ENCODE measurements around the gene PPM1N. TPM values are rescaled to one million over a fixed set of nuclear protein-coding genes. Genes with fewer than 3 reads are reported as not detected.
A peak's percentile ranks its signal among the peaks of the same experiment; 100 is the strongest.

Gene PPM1N
- polyA plus RNA-seq, 2 donors = 2.3 to 2.5 TPM

DNA sequence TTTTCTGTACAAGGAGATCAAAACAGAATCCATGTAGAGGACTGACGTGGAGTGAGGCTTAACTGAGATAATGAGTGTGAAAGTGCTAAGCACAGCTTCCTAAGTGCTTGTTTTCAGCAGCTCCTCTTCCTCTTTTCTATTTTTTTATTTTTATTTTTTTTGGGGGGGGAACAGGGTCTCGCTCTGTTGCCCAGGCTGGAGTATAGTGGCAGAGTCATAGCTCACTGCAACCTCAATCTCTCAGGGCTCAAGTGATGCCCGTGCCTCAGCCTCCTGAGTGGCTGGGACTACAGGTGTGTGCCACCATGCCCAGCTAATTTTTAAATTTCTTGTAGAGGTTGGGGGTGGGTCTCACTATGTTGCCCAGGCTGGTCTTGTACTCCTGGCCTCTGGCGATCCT is 36.1 kb upstream of the PPM1N start:
- no peak overlapping the region for H3K27ac ChIP-seq (ENCODE audit: low read depth in 2 of 2, low read length in 1 of 2)
- no peaks in the 10 kb centered on the region for H3K27me3 ChIP-seq (ENCODE audit: control insufficient read depth in 1 of 2, insufficient read depth in 2 of 2, low read length in 2 of 2)
- 71 to 73% methylated on average over 4 of the region's 4 CpGs for WGBS, 2 donors
- H3K4me1 ChIP-seq (ENCODE audit: control insufficient read depth in 2 of 2, insufficient read depth in 2 of 2, low read length in 1 of 2) = no peaks in the 10 kb centered on the region
- H3K4me3 ChIP-seq (ENCODE audit: low read depth in 1 of 2, low read length in 2 of 2) = no peak overlapping the region
- H3K36me3 ChIP-seq (ENCODE audit: control insufficient read depth in 2 of 2, insufficient read depth in 2 of 2, low read length in 1 of 2) = no peaks in the 10 kb centered on the region
- no peaks in the 10 kb centered on the region for H3K9me3 ChIP-seq (ENCODE audit: control insufficient read depth in 2 of 2, insufficient read depth in 1 of 2, low read depth in 1 of 2, low read length in 1 of 2)

DNA sequence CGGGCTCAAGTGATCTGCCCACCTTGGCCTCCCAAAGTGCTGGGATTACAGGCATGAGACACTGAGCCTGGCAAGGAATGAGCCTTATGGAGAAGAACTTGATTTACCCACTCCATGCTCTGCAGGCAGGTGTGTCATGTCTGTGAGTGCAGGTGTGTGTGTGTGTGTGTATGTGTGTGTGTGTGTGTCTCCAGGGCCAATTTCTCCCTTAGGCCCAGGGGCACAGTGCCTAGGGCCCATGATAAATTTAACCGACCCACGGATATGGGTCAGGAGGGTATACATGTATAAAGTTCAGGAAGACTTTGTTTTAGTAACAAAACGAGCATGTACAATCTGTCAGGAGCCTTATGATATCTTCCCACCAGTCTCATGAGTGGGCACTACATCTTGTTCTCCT is 35.0 kb upstream of the PPM1N start:
- peaks cover 0 to 2% of the 10 kb centered on the region in 2 donors for H3K4me1 ChIP-seq (ENCODE audit: control insufficient read depth in 2 of 2, insufficient read depth in 2 of 2, low read length in 1 of 2)
- no peaks in the 10 kb centered on the region for H3K9me3 ChIP-seq (ENCODE audit: control insufficient read depth in 2 of 2, insufficient read depth in 1 of 2, low read depth in 1 of 2, low read length in 1 of 2)
- H3K36me3 ChIP-seq (ENCODE audit: control insufficient read depth in 2 of 2, insufficient read depth in 2 of 2, low read length in 1 of 2) = no peaks in the 10 kb centered on the region
- H3K4me3 ChIP-seq (ENCODE audit: low read depth in 1 of 2, low read length in 2 of 2) = no peak overlapping the region
- H3K27me3 ChIP-seq (ENCODE audit: control insufficient read depth in 1 of 2, insufficient read depth in 2 of 2, low read length in 2 of 2) = no peaks in the 10 kb centered on the region
- WGBS, 2 donors = 76% methylated on average over 4 of the region's 4 CpGs
- H3K27ac ChIP-seq (ENCODE audit: low read depth in 2 of 2, low read length in 1 of 2) = no peak overlapping the region

DNA sequence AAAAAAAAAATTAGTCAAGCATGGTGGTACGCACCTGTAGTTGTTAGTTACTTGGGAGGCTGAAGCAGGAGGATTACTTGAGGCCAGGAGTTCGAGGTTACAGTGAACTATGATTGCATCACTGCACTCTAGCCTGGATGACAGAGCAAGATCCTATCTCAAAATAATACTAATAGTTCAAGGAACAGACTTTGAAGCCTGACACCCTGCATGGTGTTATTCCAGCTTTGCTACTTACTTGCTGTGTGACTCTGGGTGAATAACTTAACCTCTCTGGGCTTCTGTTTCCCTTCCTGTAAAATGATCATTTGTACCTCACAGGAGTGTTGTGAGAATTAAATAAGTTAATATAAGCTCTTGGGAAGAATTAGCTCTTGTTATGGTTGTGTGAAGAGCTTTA is 34.0 kb upstream of the PPM1N start:
- Histone ChIP-seq H3K36me3 (ENCODE audit: control insufficient read depth in 2 of 2, insufficient read depth in 2 of 2, low read length in 1 of 2) (no peaks in the 10 kb centered on the region), H3K4me3 (ENCODE audit: low read depth in 1 of 2, low read length in 2 of 2) (no peak overlapping the region), H3K4me1 (ENCODE audit: control insufficient read depth in 2 of 2, insufficient read depth in 2 of 2, low read length in 1 of 2) (peaks cover 4 to 5% of the 10 kb centered on the region in 2 donors), H3K9me3 (ENCODE audit: control insufficient read depth in 2 of 2, insufficient read depth in 1 of 2, low read depth in 1 of 2, low read length in 1 of 2) (no peaks in the 10 kb centered on the region), H3K27me3 (ENCODE audit: control insufficient read depth in 1 of 2, insufficient read depth in 2 of 2, low read length in 2 of 2) (no peaks in the 10 kb centered on the region), H3K27ac (ENCODE audit: low read depth in 2 of 2, low read length in 1 of 2) (no peak overlapping the region)
- 87 to 93% methylated on average over 2 of the region's 2 CpGs for WGBS, 2 donors

DNA sequence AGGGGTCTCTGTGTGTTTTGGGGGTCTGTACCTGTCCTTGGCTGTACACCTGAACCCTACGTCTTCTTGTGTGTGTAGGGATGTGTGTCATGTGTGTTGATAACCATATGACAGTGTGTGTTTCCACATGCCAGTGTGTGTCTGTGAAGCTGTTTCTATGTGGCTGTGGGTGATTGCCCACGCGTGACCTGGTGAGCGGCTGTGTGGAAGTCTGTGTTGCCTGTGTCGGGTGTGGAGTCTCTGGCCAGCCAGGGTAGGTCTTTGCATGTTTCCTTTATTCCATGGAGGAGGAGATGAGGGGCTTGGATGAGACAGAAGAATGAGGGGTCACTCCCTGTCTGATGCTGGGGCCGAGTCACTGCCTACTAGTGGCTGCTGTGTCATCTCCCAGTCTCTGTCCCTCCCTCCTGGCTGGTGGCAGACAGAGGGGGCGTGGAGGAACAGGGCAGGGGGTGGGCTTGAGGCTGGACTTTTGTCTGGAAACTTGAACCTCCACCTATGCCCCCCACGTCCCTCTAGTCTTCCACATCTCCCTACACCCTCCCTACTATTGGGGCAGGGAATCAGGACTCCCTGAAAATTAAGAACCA is 33.3 kb upstream of the PPM1N start:
- peaks cover 5 to 6% of the 10 kb centered on the region in 2 donors for H3K4me1 ChIP-seq (ENCODE audit: control insufficient read depth in 2 of 2, insufficient read depth in 2 of 2, low read length in 1 of 2)
- H3K27me3 ChIP-seq (ENCODE audit: control insufficient read depth in 1 of 2, insufficient read depth in 2 of 2, low read length in 2 of 2) = no peaks in the 10 kb centered on the region
- no peak overlapping the region for H3K27ac ChIP-seq (ENCODE audit: low read depth in 2 of 2, low read length in 1 of 2)
- no peak overlapping the region for H3K4me3 ChIP-seq (ENCODE audit: low read depth in 1 of 2, low read length in 2 of 2)
- no peaks in the 10 kb centered on the region for H3K9me3 ChIP-seq (ENCODE audit: control insufficient read depth in 2 of 2, insufficient read depth in 1 of 2, low read depth in 1 of 2, low read length in 1 of 2)
- H3K36me3 ChIP-seq (ENCODE audit: control insufficient read depth in 2 of 2, insufficient read depth in 2 of 2, low read length in 1 of 2) = no peaks in the 10 kb centered on the region
- 59 to 68% methylated on average over 8 of the region's 8 CpGs for WGBS, 2 donors

DNA sequence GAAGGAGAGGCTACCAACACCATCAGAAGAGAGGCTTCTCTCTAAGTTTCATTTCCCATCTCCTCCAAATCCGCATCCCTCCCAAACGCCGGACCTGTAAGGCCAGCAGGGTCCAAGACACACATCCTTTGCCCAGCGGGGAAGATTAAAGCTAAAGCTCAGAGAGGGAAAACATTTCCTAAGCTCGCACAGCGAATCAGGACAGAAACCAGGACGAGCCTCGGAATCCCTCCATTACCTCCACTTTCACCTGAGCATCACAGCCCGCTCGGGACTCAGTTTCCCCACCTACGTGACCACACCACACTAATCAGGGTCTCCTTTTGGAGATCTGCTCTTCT is 31.2 kb upstream of the PPM1N start:
- Histone ChIP-seq H3K27ac (ENCODE audit: low read depth in 2 of 2, low read length in 1 of 2) (peak overlapping the region; percentile 9 to 36), H3K27me3 (ENCODE audit: control insufficient read depth in 1 of 2, insufficient read depth in 2 of 2, low read length in 2 of 2) (no peaks in the 10 kb centered on the region), H3K9me3 (ENCODE audit: control insufficient read depth in 2 of 2, insufficient read depth in 1 of 2, low read depth in 1 of 2, low read length in 1 of 2) (no peaks in the 10 kb centered on the region), H3K36me3 (ENCODE audit: control insufficient read depth in 2 of 2, insufficient read depth in 2 of 2, low read length in 1 of 2) (no peaks in the 10 kb centered on the region), H3K4me3 (ENCODE audit: low read depth in 1 of 2, low read length in 2 of 2) (peak overlapping the region; percentile 2 to 75), H3K4me1 (ENCODE audit: control insufficient read depth in 2 of 2, insufficient read depth in 2 of 2, low read length in 1 of 2) (peaks cover 5 to 15% of the 10 kb centered on the region in 2 donors)
- WGBS, 2 donors = 2% methylated on average over 11 of the region's 11 CpGs

DNA sequence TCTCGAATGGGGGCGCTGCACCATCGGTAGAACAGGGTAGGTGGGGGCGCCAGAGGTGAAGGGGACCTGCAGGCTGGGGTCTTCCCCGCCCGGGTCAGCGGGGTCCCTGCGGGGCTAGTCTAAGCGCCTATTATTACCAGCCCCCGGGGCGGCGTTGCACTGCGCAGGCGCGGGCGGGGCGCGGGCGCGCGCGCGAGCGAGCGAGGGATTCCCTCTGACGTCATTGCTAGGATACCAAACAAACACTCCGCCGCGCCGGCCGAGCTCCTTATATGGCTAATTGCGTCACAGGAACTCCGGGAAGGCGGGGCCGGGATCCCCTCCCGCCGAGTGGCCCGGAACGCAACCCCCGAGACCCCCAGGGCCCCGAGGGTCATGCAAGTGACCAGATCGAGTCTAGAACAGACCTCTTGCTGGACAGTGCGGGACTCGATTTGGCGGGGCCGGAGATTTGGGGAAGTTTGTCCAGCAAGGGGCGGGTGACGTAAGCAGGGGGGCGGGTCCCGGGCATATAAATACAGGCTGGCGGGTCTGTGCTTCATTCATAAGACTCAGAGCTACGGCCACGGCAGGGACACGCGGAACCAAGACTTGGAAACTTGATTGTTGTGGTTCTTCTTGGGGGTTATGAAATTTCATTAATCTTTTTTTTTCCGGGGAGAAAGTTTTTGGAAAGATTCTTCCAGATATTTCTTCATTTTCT is 30.6 kb upstream of the PPM1N start, which contains the start of gene FOSB:
TSS of gene FOSB (plus strand) at position 541 of the 703 bp plus-strand sequence. CDS start 591 bp downstream, outside the sequence.
- H3K9me3 ChIP-seq (ENCODE audit: control insufficient read depth in 2 of 2, insufficient read depth in 1 of 2, low read depth in 1 of 2, low read length in 1 of 2) = no peaks in the 10 kb centered on the region
- 0% methylated on average over 55 to 56 of the region's 56 CpGs for WGBS, 2 donors
- H3K27me3 ChIP-seq (ENCODE audit: control insufficient read depth in 1 of 2, insufficient read depth in 2 of 2, low read length in 2 of 2) = no peaks in the 10 kb centered on the region
- H3K36me3 ChIP-seq (ENCODE audit: control insufficient read depth in 2 of 2, insufficient read depth in 2 of 2, low read length in 1 of 2) = no peaks in the 10 kb centered on the region
- H3K4me3 ChIP-seq (ENCODE audit: low read depth in 1 of 2, low read length in 2 of 2) = peak within 1 kb of the TSS; percentile 69 to 75
- H3K27ac ChIP-seq (ENCODE audit: low read depth in 2 of 2, low read length in 1 of 2) = peak within 1 kb of the TSS; percentile 95 to 97
- H3K4me1 ChIP-seq (ENCODE audit: control insufficient read depth in 2 of 2, insufficient read depth in 2 of 2, low read length in 1 of 2) = peaks cover 5 to 15% of the 10 kb centered on the region in 2 donors

DNA sequence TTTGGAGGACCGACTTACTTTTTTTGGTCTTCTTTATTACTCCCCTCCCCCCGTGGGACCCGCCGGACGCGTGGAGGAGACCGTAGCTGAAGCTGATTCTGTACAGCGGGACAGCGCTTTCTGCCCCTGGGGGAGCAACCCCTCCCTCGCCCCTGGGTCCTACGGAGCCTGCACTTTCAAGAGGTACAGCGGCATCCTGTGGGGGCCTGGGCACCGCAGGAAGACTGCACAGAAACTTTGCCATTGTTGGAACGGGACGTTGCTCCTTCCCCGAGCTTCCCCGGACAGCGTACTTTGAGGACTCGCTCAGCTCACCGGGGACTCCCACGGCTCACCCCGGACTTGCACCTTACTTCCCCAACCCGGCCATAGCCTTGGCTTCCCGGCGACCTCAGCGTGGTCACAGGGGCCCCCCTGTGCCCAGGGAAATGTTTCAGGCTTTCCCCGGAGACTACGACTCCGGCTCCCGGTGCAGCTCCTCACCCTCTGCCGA is 30.0 kb upstream of the PPM1N start:
- WGBS, 2 donors = 1% methylated on average over 31 of the region's 31 CpGs
- Histone ChIP-seq H3K4me1 (ENCODE audit: control insufficient read depth in 2 of 2, insufficient read depth in 2 of 2, low read length in 1 of 2) (peaks cover 5 to 15% of the 10 kb centered on the region in 2 donors), H3K27ac (ENCODE audit: low read depth in 2 of 2, low read length in 1 of 2) (peak overlapping the region; percentile 95 to 97), H3K9me3 (ENCODE audit: control insufficient read depth in 2 of 2, insufficient read depth in 1 of 2, low read depth in 1 of 2, low read length in 1 of 2) (no peaks in the 10 kb centered on the region), H3K36me3 (ENCODE audit: control insufficient read depth in 2 of 2, insufficient read depth in 2 of 2, low read length in 1 of 2) (no peaks in the 10 kb centered on the region), H3K4me3 (ENCODE audit: low read depth in 1 of 2, low read length in 2 of 2) (peak overlapping the region; percentile 69 to 75), H3K27me3 (ENCODE audit: control insufficient read depth in 1 of 2, insufficient read depth in 2 of 2, low read length in 2 of 2) (no peaks in the 10 kb centered on the region)

DNA sequence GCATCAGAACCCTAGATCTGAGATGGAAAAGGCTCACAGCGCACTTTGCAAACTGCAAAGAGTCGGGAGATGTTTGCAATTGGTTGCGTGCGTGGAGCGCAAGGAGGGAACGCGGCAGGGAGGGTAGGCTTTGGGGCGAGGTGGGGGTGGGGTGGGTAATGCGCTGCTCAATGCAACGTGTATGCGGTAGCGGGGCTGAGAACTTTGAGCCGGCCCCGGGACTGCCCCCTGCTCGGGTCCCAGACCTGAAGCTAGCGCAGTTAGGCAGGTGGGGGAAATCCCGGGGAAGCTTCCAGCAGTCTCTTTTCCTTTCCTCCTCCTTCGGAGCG is 29.5 kb upstream of the PPM1N start:
- no peaks in the 10 kb centered on the region for H3K27me3 ChIP-seq (ENCODE audit: control insufficient read depth in 1 of 2, insufficient read depth in 2 of 2, low read length in 2 of 2)
- H3K27ac ChIP-seq (ENCODE audit: low read depth in 2 of 2, low read length in 1 of 2) = peak overlapping the region; percentile 95 to 97
- H3K36me3 ChIP-seq (ENCODE audit: control insufficient read depth in 2 of 2, insufficient read depth in 2 of 2, low read length in 1 of 2) = no peaks in the 10 kb centered on the region
- H3K4me3 ChIP-seq (ENCODE audit: low read depth in 1 of 2, low read length in 2 of 2) = peak overlapping the region; percentile 69 to 75
- 0% methylated on average over 17 to 19 of the region's 19 CpGs for WGBS, 2 donors
- H3K9me3 ChIP-seq (ENCODE audit: control insufficient read depth in 2 of 2, insufficient read depth in 1 of 2, low read depth in 1 of 2, low read length in 1 of 2) = no peaks in the 10 kb centered on the region
- H3K4me1 ChIP-seq (ENCODE audit: control insufficient read depth in 2 of 2, insufficient read depth in 2 of 2, low read length in 1 of 2) = peaks cover 5 to 15% of the 10 kb centered on the region in 2 donors

DNA sequence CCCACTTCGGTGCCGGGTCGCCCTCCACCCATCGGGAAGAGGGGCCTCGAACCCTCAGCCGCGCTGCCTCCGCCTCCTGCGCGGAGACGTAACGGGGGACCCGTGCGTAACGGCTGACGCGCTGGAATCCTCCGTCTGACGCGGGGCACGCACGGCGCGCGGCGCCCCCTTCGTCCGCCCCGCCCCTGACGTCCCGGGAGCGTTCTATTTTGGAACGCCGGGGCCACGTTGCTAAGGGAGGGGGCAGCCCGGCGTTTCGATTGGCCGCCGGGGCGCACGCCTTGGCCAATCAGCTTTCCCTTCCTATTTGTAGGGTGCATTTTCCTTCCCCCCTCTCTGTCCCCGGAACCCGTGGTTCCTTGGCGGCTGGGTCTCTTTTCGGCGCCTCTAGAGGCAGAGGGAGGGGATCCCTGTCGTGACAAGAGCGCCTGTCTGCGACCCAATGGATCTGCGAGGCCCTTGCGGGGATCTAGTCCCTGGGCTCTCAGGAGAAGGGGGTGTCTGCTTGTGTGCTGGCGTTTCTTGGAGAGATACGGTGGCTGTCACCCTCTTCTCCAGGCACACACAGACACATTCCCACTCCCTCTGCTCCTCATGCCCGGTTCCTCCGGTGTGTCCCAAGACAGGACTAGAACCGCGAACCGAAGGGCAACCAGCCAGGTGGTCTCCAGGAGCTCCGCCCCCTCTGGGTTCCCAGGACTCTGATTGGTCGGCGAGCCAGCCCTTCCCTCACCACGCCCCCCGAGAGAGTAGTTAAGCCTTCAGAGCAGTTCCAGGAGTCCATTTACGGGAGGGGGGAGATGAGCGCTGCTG is 28.9 kb upstream of the PPM1N start:
- H3K27me3 ChIP-seq (ENCODE audit: control insufficient read depth in 1 of 2, insufficient read depth in 2 of 2, low read length in 2 of 2) = no peaks in the 10 kb centered on the region
- H3K4me1 ChIP-seq (ENCODE audit: control insufficient read depth in 2 of 2, insufficient read depth in 2 of 2, low read length in 1 of 2) = peaks cover 5 to 15% of the 10 kb centered on the region in 2 donors
- peak overlapping the region; percentile 69 to 75 for H3K4me3 ChIP-seq (ENCODE audit: low read depth in 1 of 2, low read length in 2 of 2)
- no peaks in the 10 kb centered on the region for H3K36me3 ChIP-seq (ENCODE audit: control insufficient read depth in 2 of 2, insufficient read depth in 2 of 2, low read length in 1 of 2)
- 0 to 1% methylated on average over 66 of the region's 66 CpGs for WGBS, 2 donors
- H3K9me3 ChIP-seq (ENCODE audit: control insufficient read depth in 2 of 2, insufficient read depth in 1 of 2, low read depth in 1 of 2, low read length in 1 of 2) = no peaks in the 10 kb centered on the region
- peak overlapping the region; percentile 97 to 99 for H3K27ac ChIP-seq (ENCODE audit: low read depth in 2 of 2, low read length in 1 of 2)

Data from esophagus (tissue), 2 donors.